GM18520 (cell line): ENCODE data around the gene RALGPS1.
"Not testable (repeated sequence)": the region's sequence is repeated elsewhere in the genome, so short reads cannot be mapped to it uniquely, and the experiment has no call there.

ENCODE experiments used
- ATAC-seq: cut with Tn5 transposase; IDR thresholded peaks from one replicate; pipeline ENCODE4 v1.9.1; 2021; ENCODE audit not compliant: unreplicated experiment

Gene RALGPS1

GRCh38 chr9:127168756-127169574 lies 254.4 kb downstream of the RALGPS1 start:
- ATAC-seq = no peak

GRCh38 chr9:127169575-127169883 lies 254.9 kb downstream of the RALGPS1 start:
- no peak for ATAC-seq

GRCh38 chr9:127170103-127170502 lies 255.5 kb downstream of the RALGPS1 start:
- no peak for ATAC-seq

GRCh38 chr9:127170652-127171051 lies 256.1 kb downstream of the RALGPS1 start:
- no peak for ATAC-seq

- not testable (repeated sequence) for ATAC-seq
Observed at GRCh38 chr9:127171348-127171747, 256.8 kb downstream of the RALGPS1 start.

- ATAC-seq = no peak
Observed at GRCh38 chr9:127172066-127172707, 257.6 kb downstream of the RALGPS1 start.

- no peak for ATAC-seq
Observed at GRCh38 chr9:127173063-127173462, 258.5 kb downstream of the RALGPS1 start.

- no peak for ATAC-seq
Observed at GRCh38 chr9:127174386-127175318, 260.1 kb downstream of the RALGPS1 start.

- ATAC-seq = no peak
Observed at GRCh38 chr9:127175319-127175715, 260.7 kb downstream of the RALGPS1 start.

GRCh38 chr9:127175764-127176163 lies 261.2 kb downstream of the RALGPS1 start:
- no peak for ATAC-seq

- no peak for ATAC-seq
Observed at GRCh38 chr9:127176631-127177030, 262.0 kb downstream of the RALGPS1 start.

GRCh38 chr9:127177231-127177630 lies 262.6 kb downstream of the RALGPS1 start:
- ATAC-seq = no peak

- no peak for ATAC-seq
Observed at GRCh38 chr9:127177665-127178265, 263.2 kb downstream of the RALGPS1 start.

GRCh38 chr9:127178686-127179632 lies 264.4 kb downstream of the RALGPS1 start:
- no peak for ATAC-seq

GRCh38 chr9:127179633-127180441 lies 265.3 kb downstream of the RALGPS1 start:
- ATAC-seq = no peak

- ATAC-seq = no peak
Observed at GRCh38 chr9:127180457-127181314, 266.1 kb downstream of the RALGPS1 start.

- ATAC-seq = no peak
Observed at GRCh38 chr9:127181315-127181580, 266.7 kb downstream of the RALGPS1 start.

- ATAC-seq = no peak
Observed at GRCh38 chr9:127181595-127182190, 267.1 kb downstream of the RALGPS1 start.
